Loucy (cell line): ENCODE data around the gene MAP4K2.

ENCODE experiments used
- CTCF ChIP-seq: fragments of 200-600 bp; sonication (generic); conservative IDR thresholded peaks from 2 replicates; pipeline ENCODE4 v1.5.1; 2014; ENCODE audit warnings: mild to moderate bottlenecking, antibody characterized with exemption, low read length
- EZH2phosphoT487 ChIP-seq: fragments of 200-600 bp; IDR thresholded peaks from 2 replicates; pipeline ENCODE4 v1.6.1; 2018; ENCODE audit warnings: antibody characterized with exemption, mild to moderate bottlenecking, moderate library complexity, borderline replicate concordance

GRCh38 chr11:64746486-64746885 lies 56.5 kb downstream of the MAP4K2 start:
- TF ChIP-seq CTCF = no peak
- TF ChIP-seq EZH2phosphoT487 = no peak
